Fibroblast of skin of left biceps (primary cell): ENCODE data around the gene SPATS2L.

ENCODE experiments used
- DNase-seq, 2 experiments: peaks; one replicate each; pipeline ENCODE4 v3.0.0-alpha.2; 2013; ENCODE audit warnings: low read depth in 2 of 2

SPATS2L gene

DNA sequence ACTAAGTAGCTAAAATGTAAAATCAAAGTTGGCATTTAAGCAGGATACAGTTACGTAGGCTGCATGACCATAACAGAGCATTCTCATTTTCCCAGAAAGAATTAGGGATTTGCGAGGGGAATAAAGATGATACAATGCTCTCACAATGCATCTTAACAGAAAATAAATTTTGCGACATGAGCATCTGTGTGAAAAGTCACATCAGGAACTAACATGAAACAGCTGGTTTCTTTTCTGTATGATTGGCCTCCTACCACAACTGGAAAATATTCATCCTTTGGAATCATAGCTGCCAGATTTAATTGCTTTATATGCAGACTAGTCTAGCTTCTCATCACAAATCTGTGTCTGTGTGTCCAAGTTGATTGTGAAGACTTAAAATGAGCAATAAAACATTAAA lies 137.4 kb downstream of the SPATS2L start:
- DNase-seq = peak; percentile 22 to 23

DNA sequence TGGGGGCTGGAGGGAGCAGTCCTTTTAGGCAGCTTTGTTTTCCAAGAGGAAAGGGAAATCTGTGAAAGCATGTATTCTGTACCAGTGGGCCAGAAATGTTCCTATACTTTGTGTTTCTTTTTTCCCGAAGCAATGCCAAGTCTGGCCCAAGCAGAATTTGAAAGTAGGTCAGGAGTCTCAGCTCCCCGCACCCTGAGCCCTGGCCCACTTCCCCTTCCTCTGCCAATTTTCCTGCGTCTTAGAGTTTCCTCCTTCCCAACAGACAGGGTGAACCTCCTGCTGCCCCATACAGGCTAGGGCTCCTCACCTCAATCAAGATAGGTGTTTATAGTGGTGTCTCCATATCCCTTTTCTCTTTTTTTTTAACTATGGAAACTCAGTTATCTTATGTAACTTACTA lies 138.0 kb downstream of the SPATS2L start:
- DNase-seq = no peak

DNA sequence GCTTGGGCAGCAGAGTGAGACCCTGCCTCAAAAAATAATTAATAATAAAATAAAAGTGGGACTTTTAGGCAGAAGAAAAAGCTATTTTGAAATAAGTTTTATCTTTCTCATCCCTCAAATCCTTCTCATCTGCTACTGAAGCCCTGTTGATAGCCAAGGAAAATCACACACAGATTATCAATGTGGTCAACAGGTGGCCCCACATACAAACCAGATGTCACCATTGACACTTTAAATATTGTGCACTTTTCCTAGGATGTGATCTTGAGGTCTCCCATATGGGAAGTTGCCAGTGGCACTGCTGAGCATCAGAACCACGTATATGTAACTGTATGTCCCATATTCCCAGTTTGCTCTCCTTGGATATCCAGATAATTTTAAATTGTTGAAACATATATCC lies 138.8 kb downstream of the SPATS2L start:
- DNase-seq = no peak

DNA sequence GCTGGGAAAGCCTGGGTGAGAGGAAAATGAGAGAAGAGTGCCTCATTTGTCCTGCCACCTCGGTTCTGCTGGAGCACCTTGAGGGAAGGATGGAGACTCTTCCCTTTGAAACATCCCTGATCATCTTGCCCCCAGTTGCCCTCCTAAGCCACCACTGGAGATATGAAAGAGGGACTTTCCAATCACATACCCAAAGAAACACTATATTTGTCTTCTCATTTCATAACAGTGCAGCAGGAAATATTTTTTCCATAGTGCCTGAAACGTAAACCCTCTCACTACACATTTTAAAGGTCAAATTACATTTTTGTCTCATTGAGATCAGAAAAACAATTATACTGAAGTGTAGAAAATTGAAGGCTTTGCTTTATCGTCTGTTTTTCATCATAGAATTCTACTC lies 140.1 kb downstream of the SPATS2L start:
- no peak for DNase-seq

DNA sequence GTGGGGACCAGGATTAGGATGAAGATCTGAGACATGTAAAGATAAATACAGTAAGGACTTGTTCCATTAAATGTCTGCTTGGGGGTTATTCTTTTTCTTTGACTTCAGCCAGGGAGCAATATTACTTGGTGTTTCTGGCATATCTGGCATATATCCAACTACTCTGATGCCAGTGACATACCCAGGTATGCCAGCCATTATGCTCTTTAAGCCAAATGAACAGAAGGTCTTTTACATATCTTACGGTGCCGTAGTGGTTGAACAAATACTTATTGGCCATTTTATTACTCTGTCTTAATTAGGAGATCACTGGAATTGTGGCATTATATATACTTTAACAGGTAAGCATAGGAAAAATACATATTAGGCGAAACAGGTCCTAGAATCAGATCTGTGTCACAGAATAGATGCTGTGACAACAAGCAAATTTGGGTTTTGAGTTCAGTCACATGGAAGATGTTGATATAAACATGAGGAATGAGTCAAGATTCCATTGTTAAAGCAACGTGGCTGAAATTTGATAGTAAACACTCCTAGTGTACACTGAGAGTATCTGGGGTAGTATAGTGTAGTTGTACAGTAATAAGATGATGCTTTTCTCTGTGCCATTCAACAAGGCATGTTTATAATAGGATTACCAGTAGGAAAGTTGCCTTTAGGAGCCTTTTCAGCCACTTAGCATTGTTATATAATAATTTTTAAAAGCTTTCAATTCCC lies 140.8 kb downstream of the SPATS2L start:
- DNase-seq = no peak

DNA sequence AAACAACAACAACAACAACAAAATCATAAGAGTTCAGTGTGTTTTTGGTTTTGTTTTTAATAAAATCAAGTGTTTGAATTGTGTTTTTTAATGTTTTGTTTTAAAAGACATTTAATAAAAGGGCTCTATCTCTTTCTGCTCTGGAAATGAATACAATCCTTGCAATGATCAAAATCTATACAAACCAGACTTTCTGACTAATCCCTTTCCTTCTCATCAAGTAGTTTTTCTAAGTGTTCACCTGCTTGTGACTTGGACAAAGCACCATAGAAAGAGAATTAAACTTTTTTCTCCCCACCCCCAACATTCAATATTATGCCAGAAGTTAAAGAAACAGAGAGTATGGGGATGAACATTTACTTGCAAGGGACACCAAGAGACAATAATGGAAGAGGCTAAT lies 142.0 kb downstream of the SPATS2L start:
- DNase-seq = no peak

DNA sequence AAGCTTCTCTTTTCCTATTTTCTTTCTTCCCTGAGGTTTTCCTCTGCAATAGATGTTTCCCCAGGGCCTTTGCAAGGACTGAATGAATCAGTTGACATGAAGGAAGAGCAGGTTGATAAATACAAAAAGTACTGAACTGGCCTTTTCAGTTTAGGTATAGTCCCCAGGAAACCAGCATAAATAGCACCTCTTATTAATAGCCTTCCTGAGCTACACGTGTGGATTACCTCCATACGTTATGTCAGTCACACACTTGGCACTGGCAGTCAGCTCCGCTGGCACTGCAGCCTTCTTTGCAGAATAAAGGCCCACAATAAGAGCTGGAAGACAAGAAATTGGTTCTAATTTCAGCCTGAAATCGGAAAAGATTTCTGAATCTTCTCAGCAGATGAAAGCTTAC lies 142.7 kb downstream of the SPATS2L start:
- DNase-seq = no peak

DNA sequence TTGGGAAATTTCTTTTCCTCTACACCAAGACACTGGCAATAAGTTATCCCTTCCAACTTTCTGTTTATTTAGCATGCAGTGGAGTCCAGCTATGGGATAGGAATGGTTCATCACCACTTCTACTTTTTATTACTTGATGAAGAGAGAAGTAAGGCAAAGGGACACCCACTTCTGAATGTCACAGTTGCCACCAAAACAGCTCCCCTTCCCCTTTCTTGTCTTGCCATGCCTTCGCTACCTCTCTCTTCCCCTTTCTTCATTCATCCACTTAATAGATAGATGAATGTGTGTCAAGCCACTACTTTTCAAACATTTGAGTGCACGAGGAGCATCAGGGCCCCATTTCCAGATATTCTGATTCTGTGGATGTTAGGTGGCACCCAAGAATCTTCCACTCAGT lies 143.8 kb downstream of the SPATS2L start:
- DNase-seq = no peak

DNA sequence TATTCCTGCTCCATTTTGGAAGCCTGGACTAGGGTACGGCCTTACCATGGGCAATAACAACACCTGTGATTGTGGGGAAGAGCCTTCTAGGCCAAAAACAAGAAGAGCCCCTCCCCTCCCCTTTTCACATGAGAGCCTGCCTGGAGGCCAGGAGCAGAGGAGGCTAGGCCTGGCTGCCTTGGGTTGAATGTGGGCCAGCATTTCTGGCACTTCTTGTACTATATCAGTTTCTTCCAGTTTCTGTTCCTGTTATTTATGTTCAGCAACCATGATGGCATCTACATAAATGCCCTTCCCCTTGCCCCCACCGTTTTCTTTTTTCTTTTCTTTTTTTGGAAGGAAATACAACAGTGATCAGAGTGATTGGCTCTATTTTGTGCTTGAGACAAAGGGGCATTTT lies 145.0 kb downstream of the SPATS2L start:
- DNase-seq = no peak

DNA sequence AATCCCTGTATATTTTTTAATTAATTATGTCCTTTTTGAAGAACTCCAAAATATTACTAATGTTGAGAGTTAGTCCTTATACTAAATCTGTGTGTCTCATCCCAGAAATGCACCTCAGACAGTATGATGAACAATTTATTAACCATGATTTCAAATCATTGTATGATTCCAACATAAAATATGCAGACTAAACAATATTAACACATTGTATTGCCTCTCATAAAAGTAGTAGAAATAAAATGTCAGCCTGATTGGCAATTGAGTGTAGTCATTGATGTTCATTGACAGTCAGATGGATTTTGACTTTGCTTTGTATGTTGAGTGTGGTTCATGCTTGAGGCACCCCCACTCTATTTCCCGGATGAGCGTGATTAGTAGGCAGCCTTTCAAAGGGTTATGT lies 145.9 kb downstream of the SPATS2L start:
- no peak for DNase-seq

DNA sequence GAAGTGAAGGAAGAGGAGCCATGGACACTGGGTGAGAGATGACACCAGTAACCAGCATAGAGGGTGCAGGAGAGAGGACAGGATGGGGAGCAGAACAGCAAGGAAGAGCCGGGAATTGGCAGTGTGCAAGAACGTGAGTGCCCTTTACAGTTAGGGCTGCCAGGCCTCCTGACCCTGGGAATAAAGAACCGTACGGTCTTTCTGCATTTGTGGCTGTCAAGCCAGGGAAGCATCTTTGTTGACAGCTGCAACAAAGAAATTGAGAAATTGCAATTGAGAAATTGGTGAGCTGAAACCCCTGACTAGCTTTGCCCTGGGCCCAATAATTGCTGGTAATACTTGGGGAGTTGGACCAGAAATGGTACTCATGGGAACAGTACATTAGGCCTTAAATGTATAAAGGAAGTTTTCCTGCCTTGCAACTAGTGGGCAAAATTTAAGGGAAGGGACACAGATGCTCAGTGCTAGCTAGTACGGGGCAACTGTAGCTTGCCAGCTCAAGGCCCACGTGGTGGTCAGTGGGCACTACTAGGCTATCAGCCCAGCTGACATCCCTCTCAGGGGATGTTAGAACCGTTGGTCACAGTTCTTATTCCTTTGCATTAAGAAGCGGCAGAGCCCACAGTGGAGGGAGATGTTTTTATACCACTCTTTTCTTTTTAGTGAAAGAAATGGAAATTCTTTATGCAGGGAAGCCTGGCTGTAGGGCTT lies 146.8 kb downstream of the SPATS2L start:
- no peak for DNase-seq

DNA sequence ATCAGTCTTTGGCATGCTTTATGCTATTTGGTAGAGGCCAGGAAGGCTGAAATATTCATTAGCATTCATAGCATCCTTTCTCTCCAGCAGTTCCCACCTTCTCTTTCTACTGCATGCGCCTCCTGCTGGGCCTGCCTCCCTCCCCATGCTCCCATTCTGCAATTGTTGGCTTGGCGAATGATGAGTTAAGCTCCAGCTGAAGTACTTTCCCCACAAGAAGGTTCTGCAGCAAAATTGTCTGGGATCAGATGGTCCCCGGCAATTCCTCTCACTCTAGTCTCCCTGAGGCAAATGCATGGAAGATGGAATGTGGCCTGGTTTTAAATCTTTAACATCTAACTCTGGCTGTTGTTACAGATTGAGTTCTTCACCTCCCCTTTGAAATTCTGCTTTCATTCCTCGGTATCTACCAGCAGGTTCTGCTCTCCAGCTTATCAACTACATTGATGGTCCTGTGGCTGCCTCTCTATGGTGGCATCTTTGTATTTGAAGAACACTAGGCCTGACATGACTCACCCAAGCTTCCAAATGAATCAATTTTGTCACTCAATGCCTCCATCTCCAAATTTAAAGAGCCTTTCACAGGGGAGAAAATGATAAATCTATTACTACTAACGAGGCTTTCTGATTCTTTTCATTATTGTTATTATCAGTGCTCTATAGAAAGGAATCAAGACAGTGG lies 147.5 kb downstream of the SPATS2L start:
- DNase-seq = no peak

DNA sequence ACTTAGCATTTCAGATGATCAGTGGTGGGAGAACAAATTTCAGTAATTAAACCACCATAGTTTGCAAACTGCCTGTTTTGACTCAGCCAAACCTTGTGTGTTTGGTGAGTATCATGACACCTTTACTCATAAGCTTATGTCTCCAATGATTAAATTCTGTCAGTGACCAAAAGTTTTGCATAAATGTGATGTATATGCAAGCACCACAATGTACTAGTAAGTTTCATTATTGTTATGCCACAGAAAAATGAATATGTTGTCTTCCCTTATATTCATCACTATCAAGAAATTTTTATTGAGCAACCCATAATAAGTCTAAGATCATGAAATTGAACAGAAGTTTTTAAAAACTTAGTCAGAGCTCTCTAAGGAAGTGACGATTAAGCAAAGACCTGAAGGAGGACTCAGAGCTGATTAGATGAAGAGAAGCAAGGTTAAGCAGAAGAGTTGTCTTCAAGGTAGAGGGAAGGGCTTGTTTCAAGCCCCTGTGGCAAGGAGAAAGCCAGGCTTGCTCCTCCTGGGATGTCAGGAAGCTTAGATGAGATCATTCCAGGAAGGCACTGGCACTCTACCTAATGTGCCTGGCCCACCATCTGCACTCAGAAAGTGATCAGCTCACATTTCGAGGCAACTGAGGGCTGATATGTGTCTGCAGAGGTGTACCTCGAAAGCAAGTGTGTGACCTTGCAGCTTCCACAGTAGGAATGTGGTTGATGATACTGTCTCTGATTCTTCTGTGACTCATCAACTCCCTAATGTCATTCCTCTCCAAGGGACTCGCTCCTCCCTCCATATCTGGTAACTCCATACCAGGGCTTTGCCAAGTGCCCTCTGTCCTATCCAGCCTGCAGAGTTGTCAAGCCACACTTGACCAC lies 148.7 kb downstream of the SPATS2L start:
- no peak for DNase-seq

DNA sequence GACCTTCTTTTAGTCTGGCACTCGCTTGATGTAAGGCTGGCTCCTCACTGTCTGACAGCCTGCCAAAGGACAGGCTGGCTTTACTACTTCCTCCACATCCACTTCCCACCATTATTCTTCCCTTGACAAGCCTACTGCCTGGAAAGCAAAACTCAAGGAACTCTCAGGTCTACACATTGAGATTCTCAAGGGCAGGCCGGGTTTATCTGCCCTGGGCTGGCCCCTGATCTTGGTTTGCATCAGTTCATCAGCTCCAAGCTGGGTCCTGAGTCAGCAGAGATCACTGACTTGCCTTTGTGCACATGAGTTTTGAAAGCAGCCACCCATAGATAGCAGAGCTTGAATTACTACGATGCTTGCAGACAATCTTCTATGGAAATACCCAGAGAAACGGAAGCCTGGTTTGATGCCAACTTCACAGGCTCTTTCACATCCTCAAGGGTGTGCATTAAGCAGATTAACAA lies 149.5 kb downstream of the SPATS2L start:
- DNase-seq = no peak

DNA sequence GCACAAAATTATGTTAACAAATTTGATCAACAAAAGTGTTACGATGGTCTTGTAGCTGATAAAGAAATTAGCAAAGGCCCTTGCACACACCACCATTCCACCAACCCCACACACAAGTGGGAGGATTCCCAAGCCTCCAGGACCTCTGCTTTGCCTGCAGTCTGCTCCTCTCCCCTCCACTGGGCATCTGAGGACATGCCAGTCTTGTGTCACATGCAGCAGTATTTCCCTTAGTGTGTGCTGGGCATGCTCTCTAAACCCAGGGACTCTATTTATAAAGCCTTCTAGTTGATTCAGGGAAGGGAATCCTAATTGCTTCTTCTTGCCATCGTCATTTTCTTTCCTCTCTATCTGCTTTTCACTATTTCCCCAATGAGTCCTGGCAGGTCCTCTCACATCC lies 150.1 kb downstream of the SPATS2L start:
- DNase-seq = no peak

DNA sequence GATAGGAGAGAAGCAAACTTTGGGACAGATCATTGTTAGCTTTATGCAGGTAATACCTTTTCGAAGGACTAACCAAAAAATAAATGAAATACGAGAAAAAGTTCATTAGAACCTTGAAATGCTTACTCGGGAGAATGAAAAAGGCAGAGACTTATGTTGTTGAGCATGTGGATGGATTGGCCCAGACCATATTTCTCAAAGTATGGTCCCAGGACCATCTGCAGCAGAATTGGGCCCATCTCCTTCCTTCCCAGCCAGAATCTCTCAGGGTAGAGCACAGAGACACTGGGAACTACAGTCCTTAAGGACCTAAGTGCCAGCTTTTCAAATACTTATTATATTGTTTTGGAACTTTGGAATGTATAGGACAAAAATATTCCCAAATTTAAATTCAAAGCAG lies 152.6 kb downstream of the SPATS2L start:
- DNase-seq = no peak

DNA sequence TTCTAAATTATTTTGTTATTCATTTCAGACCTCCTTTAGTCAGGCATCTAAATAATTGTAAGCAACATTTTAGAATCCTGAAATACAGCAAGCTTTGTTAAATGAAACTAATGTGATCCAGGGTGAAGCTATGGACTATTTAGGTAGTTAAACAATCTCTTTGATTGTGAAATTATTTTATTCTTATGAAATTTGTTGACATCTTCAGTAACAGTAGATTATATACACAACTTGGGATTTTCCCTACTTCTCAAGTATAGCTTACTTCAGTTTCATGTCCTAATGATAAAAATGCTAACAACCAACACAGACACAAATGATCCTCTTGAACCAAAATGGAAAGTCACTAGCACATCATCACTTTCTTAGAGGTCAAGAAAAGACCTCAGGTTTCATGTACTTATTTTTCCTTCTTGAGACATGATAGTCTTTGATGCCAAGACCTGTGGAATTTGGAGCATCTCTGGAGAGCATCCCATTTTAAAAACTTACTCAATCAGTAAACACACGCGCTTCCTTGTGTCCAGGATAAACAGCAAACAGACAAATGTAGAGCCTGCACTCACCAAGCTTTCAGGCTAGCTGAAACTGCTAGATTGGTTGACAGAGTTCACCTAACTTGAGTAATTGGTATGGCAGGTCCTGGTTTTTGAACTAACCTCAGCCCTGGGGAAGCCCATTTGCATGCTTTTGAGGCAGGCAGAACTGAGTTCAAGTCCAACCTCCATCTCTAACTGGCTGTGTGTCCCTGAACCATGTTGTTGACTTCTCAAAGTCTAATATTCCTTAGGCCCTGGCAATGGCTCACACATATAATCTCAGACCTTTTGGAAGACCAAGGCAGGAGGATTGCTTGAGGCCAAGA lies 155.6 kb downstream of the SPATS2L start:
- no peak for DNase-seq

DNA sequence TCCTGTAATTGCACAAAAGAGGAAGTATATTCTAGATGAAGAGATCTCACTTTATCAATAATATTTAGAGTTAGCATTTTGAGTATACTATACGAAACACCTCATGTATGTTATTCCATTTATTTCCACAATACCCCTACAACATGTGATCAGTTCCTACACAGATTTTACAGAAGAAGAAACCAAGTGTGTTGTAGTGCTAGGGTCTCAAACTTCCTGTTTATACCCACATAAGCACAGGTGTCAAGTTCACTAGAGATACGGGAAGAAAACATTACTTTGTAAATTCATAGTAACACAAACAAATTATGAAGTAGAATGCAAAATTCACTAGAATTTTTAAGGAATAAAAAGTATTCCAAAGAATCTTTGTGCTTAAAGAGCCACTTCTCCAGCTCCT lies 157.0 kb downstream of the SPATS2L start:
- DNase-seq = no peak

DNA sequence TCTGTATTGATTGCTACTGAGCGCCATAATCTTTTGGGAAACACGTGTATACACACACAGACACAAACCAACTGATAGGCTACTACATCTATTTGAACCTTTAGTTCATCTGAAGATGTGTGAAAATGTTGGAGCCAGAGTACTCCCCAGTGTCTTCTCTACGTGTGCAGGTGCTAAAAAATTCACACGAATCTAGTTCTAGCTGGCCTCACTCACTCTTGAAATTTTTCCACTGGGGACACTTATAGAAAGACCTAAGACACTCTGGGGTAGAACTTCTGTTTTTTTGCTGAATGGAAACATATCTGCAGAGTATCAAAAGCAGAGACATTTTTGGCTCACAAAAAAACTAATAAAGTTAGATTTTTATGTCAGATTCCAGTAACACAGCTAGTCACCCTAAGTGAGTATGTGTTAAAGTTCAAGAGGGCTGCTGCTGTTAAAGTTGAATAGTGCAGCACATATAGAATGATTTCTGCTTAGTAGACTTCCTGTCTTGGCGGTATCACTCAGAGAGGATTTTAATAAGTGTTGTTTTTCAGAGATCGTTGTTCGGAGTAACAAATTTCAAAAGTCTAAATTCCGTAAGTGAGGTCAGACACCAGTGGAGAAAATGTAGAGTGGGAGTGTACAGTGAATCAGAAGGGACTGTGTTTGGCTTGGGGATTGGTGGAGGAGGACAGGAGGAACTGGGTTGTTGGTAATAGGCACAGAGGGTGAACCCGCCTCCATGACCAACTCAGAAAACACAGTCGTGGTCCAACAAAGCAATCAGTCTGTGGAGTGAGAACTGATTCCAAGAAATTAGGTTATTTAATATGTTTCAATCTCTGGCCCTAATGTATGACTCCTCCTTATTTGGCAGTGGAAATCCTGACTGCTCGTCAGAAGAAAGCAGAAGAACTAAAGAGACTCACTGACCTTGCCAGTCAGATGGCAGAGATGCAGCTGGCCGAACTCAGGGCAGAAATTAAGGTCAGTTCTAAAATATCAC lies 160.2 kb downstream of the SPATS2L start:
- no peak for DNase-seq
